Measurements from ENCODE around the gene ARHGAP19. TPM values are rescaled to one million over a fixed set of nuclear protein-coding genes. Genes with fewer than 3 reads are reported as not detected.

ARHGAP19 gene
- total RNA-seq, 2 experiments from 2014 or later, result 48.3 to 50.4 TPM

DNA sequence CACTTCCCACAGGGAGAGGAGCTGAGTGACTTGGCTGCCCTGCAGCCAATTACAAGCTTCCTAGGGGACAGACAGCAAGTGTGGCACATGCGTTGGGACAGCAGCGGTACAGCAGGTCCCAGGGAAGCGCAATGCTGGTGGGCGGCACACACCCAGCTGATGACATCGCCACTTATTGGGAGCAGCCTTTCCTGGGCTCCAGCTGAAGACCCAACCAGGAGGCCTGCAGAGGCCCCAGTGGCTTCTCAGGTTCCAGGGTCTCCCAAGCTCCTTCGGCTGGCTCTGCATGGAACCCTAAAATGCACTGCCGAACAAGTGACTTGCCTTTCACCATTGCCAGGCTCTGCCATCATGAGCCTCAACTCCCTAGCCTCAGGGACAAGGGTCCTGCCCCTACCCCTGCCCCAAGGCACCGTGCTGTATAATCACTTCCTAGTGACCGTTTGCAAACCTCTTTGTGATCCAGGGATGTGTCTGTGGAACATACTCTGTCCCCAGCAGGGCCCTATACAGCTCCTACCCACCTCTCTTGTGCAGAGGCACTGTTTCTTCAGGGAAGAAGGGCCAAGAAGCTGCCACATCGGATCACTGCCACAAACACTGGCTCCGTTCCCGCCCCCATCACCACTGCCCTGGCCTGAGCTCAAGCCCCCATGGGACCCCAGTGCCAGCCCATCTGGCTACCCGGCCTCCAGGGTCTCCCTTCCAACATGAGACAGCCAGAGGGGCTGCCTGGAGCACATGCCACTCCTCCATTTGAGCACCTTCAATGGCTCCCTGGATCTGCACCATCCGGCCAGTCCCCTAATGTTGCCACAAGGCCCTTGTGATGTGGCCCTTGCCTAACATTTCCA is 87.4 kb downstream of the ARHGAP19 start:
- Mint-ChIP-seq H3K27ac (no peak overlapping the region), H3K36me3 (no peaks in the 10 kb centered on the region), H3K9me3 (ENCODE audit: low read depth) (no peaks in the 10 kb centered on the region), H3K27me3 (peaks cover 3% of the 10 kb centered on the region), H3K4me3 (no peak overlapping the region), H3K4me1 (peaks cover 10% of the 10 kb centered on the region)
- DNase-seq, result no peak
- ATAC-seq, result no peak
- CTCF ChIA-PET, result interaction anchor here (0.7 to 9.4 kb wide), 5 partner anchors 9 to 167 kb away, joined by 3 to 158 read pairs (median 11); no protein-coding TSS in a partner anchor

DNA sequence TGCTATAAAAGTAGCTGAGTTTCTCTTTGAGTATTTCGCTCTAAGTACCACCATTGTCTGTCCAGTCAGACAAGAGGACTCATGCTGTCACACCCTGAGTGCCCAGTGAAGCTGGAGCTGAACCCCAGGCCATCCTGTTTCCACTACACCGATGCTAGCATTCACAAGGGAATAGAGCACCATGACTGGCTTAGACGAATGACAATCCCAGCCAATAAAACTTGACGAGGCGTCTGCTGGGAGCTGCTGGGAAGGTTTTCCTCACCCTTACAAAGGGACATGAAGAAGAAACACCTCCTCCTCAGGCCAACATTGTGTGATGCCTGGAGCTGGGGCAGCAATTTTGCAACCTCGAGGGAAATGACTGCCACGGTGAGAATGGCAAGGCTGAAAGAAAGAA is 89.2 kb downstream of the ARHGAP19 start:
- peaks cover 14% of the 10 kb centered on the region for H3K27me3 Mint-ChIP-seq
- H3K27ac Mint-ChIP-seq, result no peak overlapping the region
- H3K4me1 Mint-ChIP-seq, result peaks cover 10% of the 10 kb centered on the region
- CTCF ChIA-PET, result interaction anchor here (1.1 to 2.5 kb wide), 3 partner anchors 15 to 130 kb away, joined by 3 to 11 read pairs (median 4); no protein-coding TSS in a partner anchor
- DNase-seq, result no peak
- H3K9me3 Mint-ChIP-seq (ENCODE audit: low read depth), result no peaks in the 10 kb centered on the region
- no peak overlapping the region for H3K4me3 Mint-ChIP-seq
- no peak for ATAC-seq
- no peaks in the 10 kb centered on the region for H3K36me3 Mint-ChIP-seq

- ATAC-seq (no peak), DNase-seq (no peak)
- CTCF ChIA-PET, result interaction anchor here (1.9 to 15.3 kb wide), 4 partner anchors 9 to 127 kb away, joined by 5 to 147 read pairs (median 6); no protein-coding TSS in a partner anchor
- H3K27me3 Mint-ChIP-seq, result peaks cover 26% of the 10 kb centered on the region
- H3K4me3 Mint-ChIP-seq, result no peak overlapping the region
- H3K4me1 Mint-ChIP-seq, result peaks cover 16% of the 10 kb centered on the region
- no peak overlapping the region for H3K27ac Mint-ChIP-seq
- no peaks in the 10 kb centered on the region for H3K9me3 Mint-ChIP-seq (ENCODE audit: low read depth)
- no peaks in the 10 kb centered on the region for H3K36me3 Mint-ChIP-seq
Measured at GRCh38 chr10:97200616-97201015, 91.8 kb downstream of the ARHGAP19 start.

DNA sequence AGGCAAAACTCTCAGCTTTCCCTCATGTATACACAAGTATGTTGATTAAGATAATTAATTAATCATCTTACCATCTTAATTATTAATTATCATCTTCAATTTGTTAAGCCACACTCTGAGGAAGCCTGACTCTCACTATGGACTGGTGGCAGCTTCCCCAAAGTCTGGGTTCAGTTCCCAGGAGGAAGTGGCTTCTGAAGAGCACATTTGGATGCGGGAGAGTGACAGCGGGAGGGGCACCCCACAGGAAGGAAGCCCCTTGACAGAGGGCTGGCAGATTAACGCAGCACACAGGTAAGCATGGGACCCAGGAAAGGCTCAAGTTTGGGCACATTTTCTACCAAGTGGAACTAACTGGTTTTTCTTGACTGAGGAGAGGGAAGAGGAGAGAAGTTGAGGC is 93.3 kb downstream of the ARHGAP19 start:
- CTCF ChIA-PET, result interaction anchor here (1.2 to 15.3 kb wide), 4 partner anchors 12 to 129 kb away, joined by 4 to 147 read pairs (median 8); no protein-coding TSS in a partner anchor
- peaks cover 34% of the 10 kb centered on the region for H3K27me3 Mint-ChIP-seq
- DNase-seq (no peak), ATAC-seq (no peak)
- H3K9me3 Mint-ChIP-seq (ENCODE audit: low read depth), result no peaks in the 10 kb centered on the region
- peaks cover 17% of the 10 kb centered on the region for H3K4me1 Mint-ChIP-seq
- no peaks in the 10 kb centered on the region for H3K36me3 Mint-ChIP-seq
- no peak overlapping the region for H3K4me3 Mint-ChIP-seq
- no peak overlapping the region for H3K27ac Mint-ChIP-seq

DNA sequence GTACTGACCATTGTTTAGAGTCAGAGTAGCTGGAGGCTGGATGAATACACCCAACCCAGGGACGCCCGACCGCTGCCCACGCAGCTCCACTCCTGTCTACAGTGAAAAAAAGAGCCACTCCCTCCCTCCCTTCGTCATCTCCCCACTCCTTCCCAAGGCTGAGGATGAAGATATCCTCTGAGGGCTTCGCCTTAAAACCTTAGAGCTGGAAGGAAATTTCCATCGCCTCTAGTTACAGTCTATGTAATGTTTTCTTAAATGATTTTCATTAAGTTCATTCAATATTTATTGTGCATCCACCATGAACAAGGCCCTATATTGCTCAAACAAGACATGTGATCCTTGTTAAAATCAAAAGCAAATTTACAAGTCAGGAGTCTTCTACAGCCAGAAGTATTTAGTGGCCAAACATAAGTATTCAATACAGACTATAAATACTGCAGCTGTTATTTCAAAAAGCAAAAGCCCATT is 95.4 kb downstream of the ARHGAP19 start:
- peaks cover 17% of the 10 kb centered on the region for H3K4me1 Mint-ChIP-seq
- H3K9me3 Mint-ChIP-seq (ENCODE audit: low read depth), result no peaks in the 10 kb centered on the region
- no peak for DNase-seq
- no peaks in the 10 kb centered on the region for H3K36me3 Mint-ChIP-seq
- CTCF ChIA-PET, result interaction anchor here (0.7 to 15.3 kb wide), 25 partner anchors 8 to 368 kb away, joined by 3 to 147 read pairs (median 4); no protein-coding TSS in a partner anchor
- no peak for ATAC-seq
- peaks cover 47% of the 10 kb centered on the region for H3K27me3 Mint-ChIP-seq
- H3K4me3 Mint-ChIP-seq, result no peak overlapping the region
- no peak overlapping the region for H3K27ac Mint-ChIP-seq

- no peak overlapping the region for H3K27ac Mint-ChIP-seq
- DNase-seq (peak; percentile 81), ATAC-seq (peak; percentile 90)
- H3K4me1 Mint-ChIP-seq, result peaks cover 17% of the 10 kb centered on the region
- no peaks in the 10 kb centered on the region for H3K9me3 Mint-ChIP-seq (ENCODE audit: low read depth)
- H3K27me3 Mint-ChIP-seq, result peaks cover 48% of the 10 kb centered on the region
- no peaks in the 10 kb centered on the region for H3K36me3 Mint-ChIP-seq
- CTCF ChIA-PET, result interaction anchor here (0.7 to 15.3 kb wide), 25 partner anchors 9 to 367 kb away, joined by 3 to 147 read pairs (median 4); no protein-coding TSS in a partner anchor
- H3K4me3 Mint-ChIP-seq, result peak overlapping the region; percentile 56
Measured at GRCh38 chr10:97196223-97197029, 96.0 kb downstream of the ARHGAP19 start.

DNA sequence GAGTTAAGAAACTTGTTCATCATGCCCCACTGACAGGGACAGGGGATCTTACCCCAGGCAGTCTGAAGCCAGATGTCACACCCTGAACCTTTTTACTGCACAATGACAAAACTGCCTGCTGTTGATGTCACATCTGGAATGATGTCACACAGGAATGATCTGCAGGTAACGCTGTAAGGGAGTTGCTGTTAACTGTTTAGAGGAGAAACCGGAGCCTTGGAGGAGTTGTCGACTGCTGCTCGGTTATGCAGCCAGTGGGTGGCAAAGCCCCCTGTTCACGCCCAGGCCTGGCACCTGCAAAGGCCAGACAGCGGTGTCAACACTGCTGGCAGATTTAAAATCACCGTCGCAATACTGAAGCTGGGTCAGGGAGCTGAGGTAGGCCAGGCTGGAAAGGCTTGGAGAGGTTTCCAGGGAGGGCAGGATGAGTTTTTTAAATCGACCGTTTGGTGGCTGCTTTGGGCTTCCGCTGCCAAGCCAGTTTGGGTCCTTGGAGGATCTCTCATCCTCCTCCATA is 96.7 kb downstream of the ARHGAP19 start:
- Mint-ChIP-seq H3K27me3 (peaks cover 50% of the 10 kb centered on the region), H3K36me3 (no peaks in the 10 kb centered on the region)
- DNase-seq, result no peak

DNA sequence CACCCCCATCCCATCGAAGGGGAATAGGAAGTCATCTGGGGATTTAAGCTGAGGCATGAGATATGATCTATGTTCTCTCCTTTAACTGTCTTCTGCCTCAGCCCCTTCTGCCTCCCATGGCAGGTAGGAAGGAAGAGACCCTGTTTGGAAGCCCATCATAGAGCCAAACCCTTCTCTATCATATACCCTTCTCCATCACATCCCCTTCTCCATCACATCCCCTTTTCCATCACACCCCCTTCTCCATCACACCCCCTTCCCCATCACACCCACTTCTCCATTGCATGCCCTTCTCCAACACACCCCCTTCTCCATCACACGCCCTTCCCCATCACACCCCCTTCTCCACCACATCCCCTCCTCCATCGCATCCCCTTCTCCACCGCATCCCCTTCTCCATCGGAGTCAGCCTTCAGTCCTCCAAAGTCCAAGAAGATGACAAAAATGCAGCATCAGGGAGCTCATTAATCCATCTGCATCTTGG is 99.4 kb downstream of the ARHGAP19 start:
- CTCF ChIA-PET, result interaction anchor here (0.8 to 15.3 kb wide), 4 partner anchors 8 to 121 kb away, joined by 3 to 147 read pairs (median 5); no protein-coding TSS in a partner anchor
- no peaks in the 10 kb centered on the region for H3K9me3 Mint-ChIP-seq (ENCODE audit: low read depth)
- no peak for ATAC-seq
- DNase-seq, result no peak
- H3K27ac Mint-ChIP-seq, result no peak overlapping the region
- peaks cover 14% of the 10 kb centered on the region for H3K4me1 Mint-ChIP-seq
- peaks cover 57% of the 10 kb centered on the region for H3K27me3 Mint-ChIP-seq
- no peaks in the 10 kb centered on the region for H3K36me3 Mint-ChIP-seq
- H3K4me3 Mint-ChIP-seq, result no peak overlapping the region

More for the DNA sequence above, 96.7 kb downstream of the ARHGAP19 start:
- H3K4me3 Mint-ChIP-seq, result peak overlapping the region; percentile 56
- no peaks in the 10 kb centered on the region for H3K9me3 Mint-ChIP-seq (ENCODE audit: low read depth)
- H3K4me1 Mint-ChIP-seq, result peaks cover 13% of the 10 kb centered on the region
- CTCF ChIA-PET, result interaction anchor here (0.7 to 15.3 kb wide), 18 partner anchors 8 to 366 kb away, joined by 3 to 147 read pairs (median 6); no protein-coding TSS in a partner anchor
- no peak for ATAC-seq
- no peak overlapping the region for H3K27ac Mint-ChIP-seq

GRCh38 chr10:97190450-97190849 is 102.0 kb downstream of the ARHGAP19 start:
- peaks cover 62% of the 10 kb centered on the region for H3K27me3 Mint-ChIP-seq
- no peak overlapping the region for H3K4me3 Mint-ChIP-seq
- H3K4me1 Mint-ChIP-seq, result peaks cover 9% of the 10 kb centered on the region
- H3K36me3 Mint-ChIP-seq, result no peaks in the 10 kb centered on the region
- H3K27ac Mint-ChIP-seq, result no peak overlapping the region
- DNase-seq (no peak), ATAC-seq (no peak)
- CTCF ChIA-PET, result interaction anchor here (1.0 to 15.3 kb wide), 3 partner anchors 20 to 118 kb away, joined by 3 to 147 read pairs (median 3); no protein-coding TSS in a partner anchor
- no peaks in the 10 kb centered on the region for H3K9me3 Mint-ChIP-seq (ENCODE audit: low read depth)

DNA sequence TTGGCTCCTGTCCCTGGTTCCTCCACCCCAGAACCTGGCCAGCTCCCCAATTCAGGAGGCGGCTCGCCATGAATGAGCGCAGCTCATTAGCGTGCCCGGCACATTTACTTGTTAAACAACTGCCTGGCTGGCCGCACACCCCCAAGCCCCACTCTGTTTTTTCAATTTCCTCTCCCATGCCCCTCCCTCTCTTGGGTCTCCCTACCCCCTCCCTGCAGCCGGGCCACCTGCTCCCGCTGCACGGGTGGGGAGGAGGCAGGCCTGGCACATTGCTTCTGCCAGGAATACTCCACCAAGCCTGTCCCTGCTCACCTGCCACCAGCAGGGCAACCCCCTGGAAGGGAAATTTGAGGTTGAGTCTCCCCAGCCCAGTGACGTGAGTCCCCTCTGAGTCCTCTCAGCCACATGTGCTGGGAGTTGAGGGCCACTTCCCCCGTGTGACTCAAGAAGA is 104.2 kb downstream of the ARHGAP19 start:
- DNase-seq, result no peak
- no peak overlapping the region for H3K4me3 Mint-ChIP-seq
- no peak for ATAC-seq
- no peak overlapping the region for H3K27ac Mint-ChIP-seq
- H3K4me1 Mint-ChIP-seq, result peaks cover 10% of the 10 kb centered on the region
- no peaks in the 10 kb centered on the region for H3K36me3 Mint-ChIP-seq
- H3K9me3 Mint-ChIP-seq (ENCODE audit: low read depth), result no peaks in the 10 kb centered on the region
- CTCF ChIA-PET, result interaction anchor here (0.8 to 15.3 kb wide), 5 partner anchors 8 to 115 kb away, joined by 3 to 147 read pairs (median 6); no protein-coding TSS in a partner anchor
- peaks cover 71% of the 10 kb centered on the region for H3K27me3 Mint-ChIP-seq

GRCh38 chr10:97186911-97187310 is 105.5 kb downstream of the ARHGAP19 start:
- ATAC-seq (no peak), DNase-seq (no peak)
- CTCF ChIA-PET, result interaction anchor here (1.1 to 15.3 kb wide), 3 partner anchors 10 to 48 kb away, joined by 3 to 147 read pairs (median 9); no protein-coding TSS in a partner anchor
- H3K4me1 Mint-ChIP-seq, result peaks cover 10% of the 10 kb centered on the region
- H3K27ac Mint-ChIP-seq, result no peak overlapping the region
- no peaks in the 10 kb centered on the region for H3K36me3 Mint-ChIP-seq
- no peak overlapping the region for H3K4me3 Mint-ChIP-seq
- peaks cover 72% of the 10 kb centered on the region for H3K27me3 Mint-ChIP-seq
- no peaks in the 10 kb centered on the region for H3K9me3 Mint-ChIP-seq (ENCODE audit: low read depth)

DNA sequence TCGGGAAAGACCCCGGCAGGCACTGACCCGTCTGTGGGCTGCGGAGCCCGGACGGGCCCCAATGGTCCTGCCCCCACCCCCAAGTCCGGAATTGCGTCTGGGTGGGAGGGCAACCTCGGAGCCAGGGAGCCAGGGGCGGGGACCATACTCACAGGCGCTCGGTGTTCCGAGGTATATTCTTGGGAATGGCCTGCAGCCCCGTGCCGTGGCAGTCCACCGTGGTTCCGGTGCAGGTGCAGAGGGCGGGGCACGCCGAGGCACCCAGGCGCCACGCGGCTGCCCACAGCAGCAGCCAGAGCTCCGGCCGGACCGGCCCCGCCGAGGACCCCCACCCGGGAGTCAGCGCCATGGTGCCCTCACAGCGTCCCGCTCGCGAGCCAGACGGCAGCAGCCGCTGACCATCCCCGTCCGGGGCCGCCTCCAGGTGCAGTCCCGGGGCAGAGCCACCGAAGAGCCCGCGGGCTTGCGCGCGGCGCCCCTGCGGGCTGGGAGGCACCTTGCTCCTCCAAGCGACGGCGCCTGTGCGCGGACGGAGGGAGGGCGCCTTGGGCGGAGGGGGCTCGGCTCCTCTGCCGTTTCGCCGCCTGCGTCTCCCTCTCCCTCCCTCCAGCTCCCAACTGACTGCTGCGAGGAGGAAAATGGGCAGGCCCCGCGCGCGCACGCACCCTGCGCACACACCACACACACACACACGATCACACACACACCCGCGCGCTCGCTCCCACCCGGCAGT is 106.9 kb downstream of the ARHGAP19 start, which contains the start of gene SLIT1:
Gene SLIT1, minus strand, starts transcription at position 634 of the 733 bp plus-strand sequence. Its CDS starts 285 bp downstream, at position 349.
- DNase-seq, result no peak
- ATAC-seq, result peak; percentile 26

More for the DNA sequence above, 106.9 kb downstream of the ARHGAP19 start, which contains the start of gene SLIT1:
- Mint-ChIP-seq H3K27ac (no peak within 1 kb of the TSS), H3K36me3 (no peaks in the 10 kb centered on the region), H3K4me3 (no peak within 1 kb of the TSS), H3K9me3 (ENCODE audit: low read depth) (no peaks in the 10 kb centered on the region), H3K4me1 (peaks cover 10% of the 10 kb centered on the region), H3K27me3 (peaks cover 68% of the 10 kb centered on the region)
- CTCF ChIA-PET, result no interaction called here
